HepG2 (cell line): ENCODE measurements around the gene ATP11C. TPM values are rescaled to one million over a fixed set of nuclear protein-coding genes. Genes with fewer than 3 reads are reported as not detected.

ENCODE experiments used
- ATAC-seq: fragments of 200-7000 bp; cut with Tn5 transposase; 3 replicates; pipeline ENCODE4 v1.9.1; 2020; ENCODE audit warnings: mild to moderate bottlenecking, moderate library complexity
- BruUV-seq: library from RNA; stranded (reverse); fragments of 400-500 nt; replicated peaks from 2 replicates; lab custom pipeline; 2021; lab: Mats Ljungman, UMichigan
- CTCF ChIA-PET: fragments of 300-600 bp; formaldehyde crosslinking; extraction: SDS; loops from one replicate; lab custom pipeline; 2021; ENCODE audit warnings: low total read pairs, inconsistent platforms, low intra/inter-chr PET ratio; lab: Yijun Ruan, JAX
- POLR2A ChIA-PET: fragments of 350-600 bp; sonication (Branson Sonifier 250); formaldehyde crosslinking; loops from one replicate; lab custom pipeline; 2020; ENCODE audit warnings: antibody characterized with exemption, inconsistent platforms; lab: Yijun Ruan, JAX
- DNase-seq: peaks from one replicate; pipeline ENCODE4 v3.0.0-alpha.2; 2015; ENCODE audit warnings: low spot score
- FAIRE-seq: peaks from 3 replicates; lab custom pipeline; 2011; peaks lifted over from hg19 to GRCh38; lab: Jason Lieb, UNC
- H2AFZ ChIP-seq: one replicate; pipeline ENCODE4 v1.6.1; 2011; ENCODE audit warnings: low read length, inconsistent platforms
- H3K27ac ChIP-seq: fragments of 300-600 bp; 3 replicates; pipeline ENCODE4 v1.8.0; 2011; ENCODE audit warnings: mixed run types, mild to moderate bottlenecking, mixed read lengths, low read length, inconsistent platforms; ENCODE audit not compliant: insufficient read depth; ENCODE audit errors: extremely low read length
- H3K27me3 ChIP-seq, 2 experiments: fragments of 200-600 bp in 1 of 2; 2 replicates in 1 of 2; 3 replicates in 1 of 2; pipeline versions ENCODE4 v1.6.0 to v1.8.0; 2011; ENCODE audit warnings: low read length in 2 of 2, mild to moderate bottlenecking in 2 of 2, moderate library complexity in 2 of 2, inconsistent platforms in 1 of 2; ENCODE audit not compliant: insufficient read depth in 2 of 2, control insufficient read depth in 1 of 2
- H3K36me3 ChIP-seq, 2 experiments: fragments of 200-600 bp in 1 of 2; replicated peaks in 1 of 2; 2 replicates in 1 of 2; 3 replicates in 1 of 2; pipeline versions ENCODE4 v1.5.1 to v1.8.0; 2011; ENCODE audit warnings: low read length in 2 of 2, inconsistent platforms in 1 of 2; ENCODE audit not compliant: insufficient read depth in 2 of 2, control insufficient read depth in 1 of 2
- H3K4me1 ChIP-seq: 2 replicates; pipeline ENCODE4 v1.5.1; 2012; ENCODE audit warnings: low read length, inconsistent platforms; ENCODE audit not compliant: insufficient read depth
- H3K4me2 ChIP-seq: 2 replicates; pipeline ENCODE4 v1.6.0; 2011; ENCODE audit warnings: low read depth, low read length, inconsistent platforms
- H3K4me3 ChIP-seq, 3 experiments: fragments of 200-600 bp in 1 of 3; sonication (generic), shearing (Covaris generic) in 1 of 3; replicated peaks in 1 of 3; 2 replicates each; pipeline ENCODE4 v1.5.1; 2011 to 2016; ENCODE audit warnings: low read length in 3 of 3, inconsistent platforms in 2 of 3, low read depth in 2 of 3, mild to moderate bottlenecking in 2 of 3, control low read depth in 1 of 3, mixed read lengths in 1 of 3; ENCODE audit not compliant: insufficient read depth in 1 of 3
- H3K79me2 ChIP-seq: one replicate; pipeline ENCODE4 v1.6.1; 2011; ENCODE audit warnings: low read length, inconsistent platforms; ENCODE audit not compliant: insufficient read depth
- H3K9ac ChIP-seq: 2 replicates; pipeline ENCODE4 v1.6.0; 2011; ENCODE audit warnings: mild to moderate bottlenecking, low read depth, low read length, inconsistent platforms; ENCODE audit not compliant: insufficient read depth
- H3K9me3 ChIP-seq: 2 replicates; pipeline ENCODE4 v1.5.1; 2012; ENCODE audit warnings: mild to moderate bottlenecking, low read length
- H4K20me1 ChIP-seq: 2 replicates; pipeline ENCODE4 v1.6.0; 2011; ENCODE audit warnings: inconsistent platforms, mild to moderate bottlenecking, low read length, moderate library complexity; ENCODE audit not compliant: insufficient read depth
- DMAP1 ChIP-seq: IDR thresholded peaks from 2 replicates; pipeline ENCODE4 v1.6.1; 2016
- GPN1 ChIP-seq: sonication (generic); formaldehyde crosslinking; IDR thresholded peaks from 2 replicates; pipeline ENCODE4 v1.5.1; 2020; ENCODE audit warnings: missing genetic modification reagents, borderline replicate concordance
- HIVEP1 ChIP-seq: sonication (generic); formaldehyde crosslinking; IDR thresholded peaks from 2 replicates; pipeline ENCODE4 v1.4.0; 2020; ENCODE audit warnings: mild to moderate bottlenecking, missing genetic modification reagents
- HOXA3 ChIP-seq: sonication (generic); formaldehyde crosslinking; IDR thresholded peaks from 2 replicates; pipeline ENCODE4 v1.5.0; 2020; ENCODE audit warnings: missing genetic modification reagents
- KLF6 ChIP-seq: IDR thresholded peaks from 2 replicates; pipeline ENCODE4 v1.8.0; 2016; ENCODE audit warnings: missing biosample characterization, missing genetic modification reagents
- REXO4 ChIP-seq: sonication (generic); formaldehyde crosslinking; IDR thresholded peaks from 2 replicates; pipeline ENCODE4 v1.8.0; 2022; ENCODE audit warnings: missing genetic modification reagents, mild to moderate bottlenecking, borderline replicate concordance
- RXRB ChIP-seq: IDR thresholded peaks from 2 replicates; pipeline ENCODE4 v1.6.1; 2016; ENCODE audit warnings: borderline replicate concordance, missing genetic modification reagents, missing compliant biosample characterization
- SIN3B ChIP-seq: fragments of 150-350 bp; IDR thresholded peaks from 2 replicates; pipeline ENCODE4 v1.6.1; 2014; ENCODE audit warnings: low read length
- SOX6 ChIP-seq, 2 experiments: fragments of 450-650 bp in 1 of 2; sonication (generic) in 1 of 2; formaldehyde crosslinking in 1 of 2; IDR thresholded peaks; 2 replicates each; pipeline versions ENCODE4 v1.4.0 to v1.6.1; 2017 to 2020; ENCODE audit warnings: antibody characterized with exemption in 1 of 2, mild to moderate bottlenecking in 1 of 2, missing genetic modification reagents in 1 of 2
- TEAD2 ChIP-seq: sonication (generic); formaldehyde crosslinking; IDR thresholded peaks from 2 replicates; pipeline ENCODE4 v1.9.0; 2021; ENCODE audit warnings: missing genetic modification reagents
- THYN1 ChIP-seq: sonication (generic); formaldehyde crosslinking; IDR thresholded peaks from 2 replicates; pipeline ENCODE4 v1.8.1; 2023; ENCODE audit warnings: low read depth, mild to moderate bottlenecking, moderate library complexity, missing genetic modification reagents, borderline replicate concordance
- ZBTB20 ChIP-seq: sonication (generic); formaldehyde crosslinking; IDR thresholded peaks from 2 replicates; pipeline ENCODE4 v1.8.1; 2023; ENCODE audit warnings: missing genetic modification reagents, low read depth, mild to moderate bottlenecking, borderline replicate concordance
- ZFY ChIP-seq: sonication (generic); formaldehyde crosslinking; IDR thresholded peaks from 2 replicates; pipeline ENCODE4 v1.4.0; 2020; ENCODE audit warnings: missing genetic modification reagents
- ZNF160 ChIP-seq: sonication (generic); formaldehyde crosslinking; IDR thresholded peaks from 2 replicates; pipeline ENCODE4 v1.8.0; 2022; ENCODE audit warnings: mild to moderate bottlenecking, inconsistent platforms, missing genetic modification reagents
- ZNF232 ChIP-seq: sonication (generic); formaldehyde crosslinking; IDR thresholded peaks from 2 replicates; pipeline ENCODE4 v1.4.0; 2020; ENCODE audit warnings: missing genetic modification reagents, borderline replicate concordance
- ZNF468 ChIP-seq: sonication (generic); formaldehyde crosslinking; IDR thresholded peaks from 2 replicates; pipeline ENCODE4 v1.8.0; 2022; ENCODE audit warnings: mild to moderate bottlenecking, moderate library complexity, missing genetic modification reagents
- ZNF530 ChIP-seq: sonication (generic); formaldehyde crosslinking; IDR thresholded peaks from 2 replicates; pipeline ENCODE4 v1.5.0; 2020; ENCODE audit warnings: low read depth, mild to moderate bottlenecking, missing genetic modification reagents
- ZNF564 ChIP-seq: sonication (generic); formaldehyde crosslinking; IDR thresholded peaks from 2 replicates; pipeline ENCODE4 v1.8.1; 2023; ENCODE audit warnings: mild to moderate bottlenecking, missing genetic modification reagents
- ZNF678 ChIP-seq: sonication (generic); formaldehyde crosslinking; IDR thresholded peaks from 2 replicates; pipeline ENCODE4 v1.4.0; 2020; ENCODE audit warnings: mild to moderate bottlenecking, missing genetic modification reagents
- ZNF772 ChIP-seq: sonication (generic); formaldehyde crosslinking; IDR thresholded peaks from 2 replicates; pipeline ENCODE4 v1.5.0; 2020; ENCODE audit warnings: mild to moderate bottlenecking, missing genetic modification reagents
- WGBS: methylation state at CpG from one replicate; pipeline ENCODE4 v1.1.6; 2017; ENCODE audit warnings: low lambda C conversion rate; 5-methylcytosine and 5-hydroxymethylcytosine counted together
- in situ Hi-C: cut with HindIII; loops from 2 replicates; pipeline ENCODE4 v1.10.0; 2017; ENCODE audit warnings: low pct_unique_long_range_greater_than_20kb; ENCODE audit not compliant: extremely low pct_ligation_motif_present
- intact Hi-C: fragments of 100-400 bp; cut with micrococcal nuclease; formaldehyde crosslinking; loops from one replicate; pipeline ENCODE4 v1.10.0; 2022; ENCODE audit not compliant: unreplicated experiment
- polyA plus RNA-seq, 8 experiments: library from polyadenylated mRNA; depleted of rRNA in 3 of 8; stranded (reverse) in 7 of 8; unstranded in 1 of 8; fragments of >200 nt; fragmentation: Illumina TruSeq in 4 of 8; extraction: Trizol in 4 of 8; gene quantifications; 2 replicates each; pipeline versions ENCODE4 v1.2.1 to v1.2.3, GENCODE V29; 2011 to 2016; ENCODE audit warnings: low read depth in 4 of 8, missing spikeins in 1 of 8, mixed read lengths in 1 of 8; ENCODE audit not compliant: insufficient read depth in 1 of 8
- total RNA-seq, 5 experiments: library from RNA; depleted of rRNA; stranded (reverse); fragments of >200 nt; fragmentation: Illumina TruSeq; extraction: Trizol; gene quantifications; 2 replicates each; pipeline ENCODE4 v1.2.3, GENCODE V29; 2016; ENCODE audit warnings: low read depth in 1 of 5
- TF ChIP-seq, protein P1 (sequence below): sonication (generic); formaldehyde crosslinking; IDR thresholded peaks from 2 replicates; pipeline ENCODE4 v1.4.0; 2020; ENCODE audit warnings: mild to moderate bottlenecking, missing genetic modification reagents

Gene ATP11C
- total and polyA plus RNA-seq, 2 of the 13 experiments (the other 11 are each of a cell fraction or from before 2014, with no cell fraction given): 8.5 to 16.9 TPM

DNA sequence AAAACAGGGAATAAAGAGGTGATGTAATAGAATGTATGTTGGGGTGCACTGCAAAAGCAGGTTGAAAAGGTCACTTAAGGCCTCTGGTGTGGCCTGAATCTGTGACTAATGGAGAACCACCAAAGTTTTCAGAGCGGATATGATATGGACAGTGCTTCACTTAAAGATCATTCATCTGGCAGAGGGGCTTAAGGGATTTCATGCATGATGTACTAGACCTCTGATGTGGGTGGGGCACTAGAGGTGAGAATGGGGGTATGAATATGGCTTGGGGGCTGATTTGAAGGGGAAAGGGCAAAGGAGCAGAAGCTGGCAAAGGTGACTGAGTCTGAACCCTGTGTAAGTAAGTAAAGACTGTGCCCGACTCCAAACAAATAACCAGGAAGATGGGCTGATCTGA lies 162.5 kb downstream of the ATP11C start:
- no peaks in the 10 kb centered on the region for H4K20me1 ChIP-seq
- in situ Hi-C loops: no loop called here
- TF ChIP-seq ZNF772 (CRISPR knock-in tag) (no peak), HIVEP1 (CRISPR knock-in tag) (no peak), ZNF232 (CRISPR knock-in tag) (no peak), ZFY (CRISPR knock-in tag) (no peak), REXO4 (CRISPR knock-in tag) (no peak)
- TF ChIP-seq, protein P1, sequence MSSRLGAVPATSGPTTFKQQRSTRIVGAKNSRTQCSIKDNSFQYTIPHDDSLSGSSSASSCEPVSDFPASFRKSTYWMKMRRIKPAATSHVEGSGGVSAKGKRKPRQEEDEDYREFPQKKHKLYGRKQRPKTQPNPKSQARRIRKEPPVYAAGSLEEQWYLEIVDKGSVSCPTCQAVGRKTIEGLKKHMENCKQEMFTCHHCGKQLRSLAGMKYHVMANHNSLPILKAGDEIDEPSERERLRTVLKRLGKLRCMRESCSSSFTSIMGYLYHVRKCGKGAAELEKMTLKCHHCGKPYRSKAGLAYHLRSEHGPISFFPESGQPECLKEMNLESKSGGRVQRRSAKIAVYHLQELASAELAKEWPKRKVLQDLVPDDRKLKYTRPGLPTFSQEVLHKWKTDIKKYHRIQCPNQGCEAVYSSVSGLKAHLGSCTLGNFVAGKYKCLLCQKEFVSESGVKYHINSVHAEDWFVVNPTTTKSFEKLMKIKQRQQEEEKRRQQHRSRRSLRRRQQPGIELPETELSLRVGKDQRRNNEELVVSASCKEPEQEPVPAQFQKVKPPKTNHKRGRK: no peak
- TF ChIP-seq, all 625 proteins: peak for 0
- intact Hi-C loops: no loop called here
- Histone ChIP-seq H2AFZ (no peak overlapping the region), H3K9me3 (no peaks in the 10 kb centered on the region), H3K9ac (no peak overlapping the region), H3K4me1 (no peaks in the 10 kb centered on the region), H3K4me3 (no peak overlapping the region), H3K27me3 (no peaks in the 10 kb centered on the region), H3K36me3 (no peaks in the 10 kb centered on the region), H3K79me2 (no peaks in the 10 kb centered on the region), H3K27ac (no peak overlapping the region), H3K4me2 (no peak overlapping the region)
- ChIA-PET POLR2A (no interaction called here), CTCF (no interaction called here)
- ATAC-seq (no peak), DNase-seq (no peak), FAIRE-seq (no peak)
- BruUV-seq: no TSS peak
- 96% methylated on average over 2 of the region's 2 CpGs for WGBS

DNA sequence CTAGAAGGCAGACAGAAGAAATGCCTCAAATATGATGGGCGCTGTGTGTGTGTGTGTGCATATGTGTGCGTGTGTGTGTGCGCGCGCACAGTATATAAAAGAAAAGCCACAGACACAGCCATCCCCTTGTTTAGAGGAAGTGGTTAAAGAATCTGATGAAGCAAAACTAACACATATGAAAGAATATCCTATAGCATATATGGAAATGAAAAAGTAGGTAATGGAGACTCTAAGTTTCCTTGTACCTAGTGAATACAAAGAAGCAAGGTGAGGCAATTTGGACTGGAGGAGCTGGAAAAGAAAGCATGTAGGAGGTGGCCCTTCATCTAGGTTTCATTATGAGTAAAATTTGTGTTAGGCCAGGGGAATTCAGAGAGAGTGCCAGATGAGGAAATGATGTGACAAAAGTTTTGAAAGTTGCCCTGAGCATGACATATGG lies 166.3 kb downstream of the ATP11C start:
- no peaks in the 10 kb centered on the region for H3K4me1 ChIP-seq
- BruUV-seq: no TSS peak
- TF ChIP-seq KLF6 (CRISPR knock-in tag): no peak
- TF ChIP-seq THYN1: no peak
- TF ChIP-seq ZBTB20: no peak
- no peak for TF ChIP-seq SIN3B
- TF ChIP-seq RXRB (CRISPR knock-in tag): no peak
- no peak for TF ChIP-seq TEAD2 (CRISPR knock-in tag)
- TF ChIP-seq DMAP1: no peak
- no peak for TF ChIP-seq ZNF678 (CRISPR knock-in tag)
- no peak for TF ChIP-seq SOX6 (IDR thresholded peaks at IDR 0.05)
- no peak for TF ChIP-seq SOX6 (CRISPR knock-in tag; IDR thresholded peaks at IDR 0.05)
- no peak for TF ChIP-seq ZNF530 (CRISPR knock-in tag)
- TF ChIP-seq ZNF468 (CRISPR knock-in tag): no peak
- no peak for TF ChIP-seq GPN1 (CRISPR knock-in tag)
- TF ChIP-seq ZNF564 (CRISPR knock-in tag): no peak
- no peak for TF ChIP-seq ZNF160 (CRISPR knock-in tag)
- TF ChIP-seq HOXA3 (CRISPR knock-in tag): no peak

More for the DNA sequence above, 166.3 kb downstream of the ATP11C start:
- Histone ChIP-seq H3K9me3 (no peaks in the 10 kb centered on the region), H3K9ac (no peak overlapping the region), H2AFZ (no peak overlapping the region), H3K36me3 (no peaks in the 10 kb centered on the region), H4K20me1 (no peaks in the 10 kb centered on the region), H3K4me2 (no peak overlapping the region), H3K79me2 (no peaks in the 10 kb centered on the region), H3K4me3 (no peak overlapping the region), H3K27ac (no peak overlapping the region), H3K27me3 (no peaks in the 10 kb centered on the region)
- CTCF ChIA-PET: no interaction called here
- FAIRE-seq: no peak
- no peak for DNase-seq
- ATAC-seq: no peak
- in situ Hi-C loops (no loop called here), intact Hi-C loops (loop anchor here (5.0 kb wide), 1 partner anchor 286 kb away; no protein-coding TSS in a partner anchor)
- POLR2A ChIA-PET: no interaction called here
- 97% methylated on average over 5 of the region's 5 CpGs for WGBS
